Measurements from ENCODE around the gene KRT72.

The KRT72 gene

DNA sequence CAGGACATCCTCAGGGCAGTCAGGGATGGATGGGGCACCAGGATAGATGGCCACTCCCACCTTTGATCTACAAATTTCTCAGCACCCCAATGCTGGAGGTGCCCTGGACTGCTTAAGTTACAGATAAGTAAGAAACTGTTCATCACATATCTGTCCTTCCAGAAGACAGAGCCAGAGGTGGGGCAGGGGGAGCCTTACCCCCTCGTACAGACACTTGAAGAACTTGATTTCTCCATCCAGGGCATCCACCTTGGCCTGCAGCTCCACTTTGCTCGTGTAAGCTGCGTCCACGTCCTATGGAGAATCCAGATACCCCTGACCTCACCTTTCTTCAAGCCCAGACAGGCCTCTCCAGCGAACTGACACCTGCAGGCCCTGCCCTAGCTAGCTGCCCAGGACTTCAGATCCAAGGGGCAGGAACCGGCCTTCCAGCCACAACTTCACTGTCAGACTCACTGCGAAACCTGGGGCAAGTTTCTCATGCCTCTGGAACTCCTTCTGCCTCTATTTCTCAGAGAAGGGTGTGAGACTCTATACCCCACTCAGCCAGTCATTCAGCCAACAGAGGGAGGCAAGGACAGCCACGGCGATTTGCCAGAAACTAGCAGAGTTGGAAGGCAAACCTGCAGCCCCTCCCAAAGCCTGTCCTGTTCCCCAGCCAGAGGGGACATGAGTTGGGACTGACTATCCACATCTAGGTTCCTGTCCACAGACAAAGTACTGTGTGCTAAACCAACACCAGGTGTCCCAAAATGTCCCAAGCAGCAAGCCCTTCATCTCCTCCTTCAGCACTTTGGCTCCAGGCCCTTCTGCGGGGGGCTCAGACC lies 13.3 kb upstream of the KRT72 start:
- no peak overlapping the region for H2AFZ ChIP-seq (ENCODE audit: low read depth, low read length)
- H3K36me3 ChIP-seq (replicated peaks; ENCODE audit: low read depth, low read length) = no peaks in the 10 kb centered on the region
- no peaks in the 10 kb centered on the region for H3K9me3 ChIP-seq (ENCODE audit: insufficient read depth, low read length)
- H3K9ac ChIP-seq (ENCODE audit: low read length) = no peak overlapping the region
- TF ChIP-seq, protein P1, sequence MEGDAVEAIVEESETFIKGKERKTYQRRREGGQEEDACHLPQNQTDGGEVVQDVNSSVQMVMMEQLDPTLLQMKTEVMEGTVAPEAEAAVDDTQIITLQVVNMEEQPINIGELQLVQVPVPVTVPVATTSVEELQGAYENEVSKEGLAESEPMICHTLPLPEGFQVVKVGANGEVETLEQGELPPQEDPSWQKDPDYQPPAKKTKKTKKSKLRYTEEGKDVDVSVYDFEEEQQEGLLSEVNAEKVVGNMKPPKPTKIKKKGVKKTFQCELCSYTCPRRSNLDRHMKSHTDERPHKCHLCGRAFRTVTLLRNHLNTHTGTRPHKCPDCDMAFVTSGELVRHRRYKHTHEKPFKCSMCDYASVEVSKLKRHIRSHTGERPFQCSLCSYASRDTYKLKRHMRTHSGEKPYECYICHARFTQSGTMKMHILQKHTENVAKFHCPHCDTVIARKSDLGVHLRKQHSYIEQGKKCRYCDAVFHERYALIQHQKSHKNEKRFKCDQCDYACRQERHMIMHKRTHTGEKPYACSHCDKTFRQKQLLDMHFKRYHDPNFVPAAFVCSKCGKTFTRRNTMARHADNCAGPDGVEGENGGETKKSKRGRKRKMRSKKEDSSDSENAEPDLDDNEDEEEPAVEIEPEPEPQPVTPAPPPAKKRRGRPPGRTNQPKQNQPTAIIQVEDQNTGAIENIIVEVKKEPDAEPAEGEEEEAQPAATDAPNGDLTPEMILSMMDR (IDR thresholded peaks at IDR 0.05; ENCODE audit: low read depth, low read length) = no peak
- no peak for TF ChIP-seq EZH2phosphoT487 (IDR thresholded peaks at IDR 0.05; ENCODE audit: low read depth)
- no peak overlapping the region for H3K4me3 ChIP-seq (ENCODE audit: low read length)
- no peaks in the 10 kb centered on the region for H3K4me1 ChIP-seq (ENCODE audit: low read length)
- H3K4me2 ChIP-seq (ENCODE audit: low read length) = no peak overlapping the region
- H3K27me3 ChIP-seq (ENCODE audit: low read depth, low read length) = peaks cover 30% of the 10 kb centered on the region
- H3K79me2 ChIP-seq (ENCODE audit: low read length) = no peaks in the 10 kb centered on the region
- H4K20me1 ChIP-seq (ENCODE audit: insufficient read depth, low read length) = no peaks in the 10 kb centered on the region
- H3K27ac ChIP-seq (ENCODE audit: low read length) = no peak overlapping the region

DNA sequence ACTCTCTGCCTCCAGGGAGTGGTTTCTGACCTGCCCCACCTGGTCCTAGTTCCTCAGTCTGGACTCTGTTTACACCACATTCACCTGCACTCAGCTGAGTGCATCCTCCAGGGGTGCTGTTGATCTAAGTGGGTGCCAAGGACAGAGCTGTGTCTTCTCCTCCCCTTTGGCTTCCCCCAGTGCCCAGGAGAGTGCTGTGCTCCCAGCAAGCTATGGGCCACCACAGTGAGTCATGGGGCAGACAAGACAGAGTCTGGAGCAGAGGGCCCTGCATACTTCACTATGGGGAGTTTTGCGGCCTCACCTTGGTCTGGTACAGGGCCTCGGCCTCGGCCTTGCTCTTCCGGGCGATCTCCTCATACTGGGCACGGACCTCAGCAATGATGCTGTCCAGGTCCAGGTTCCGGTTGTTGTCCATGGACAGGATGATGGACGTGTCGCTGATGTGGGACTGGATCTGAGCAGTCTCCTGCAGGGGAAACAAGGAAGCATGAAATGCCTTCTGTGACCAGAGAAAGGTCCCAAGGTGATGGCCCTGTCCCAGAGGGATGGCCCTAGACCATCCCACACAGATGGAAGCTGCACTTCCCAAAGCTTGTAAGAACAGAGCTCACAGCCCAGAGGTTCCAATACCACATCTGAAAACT lies 12.2 kb upstream of the KRT72 start:
- no peak overlapping the region for H2AFZ ChIP-seq (ENCODE audit: low read depth, low read length)
- H3K27ac ChIP-seq (ENCODE audit: low read length) = no peak overlapping the region
- no peaks in the 10 kb centered on the region for H4K20me1 ChIP-seq (ENCODE audit: insufficient read depth, low read length)
- H3K27me3 ChIP-seq (ENCODE audit: low read depth, low read length) = peaks cover 37% of the 10 kb centered on the region
- H3K4me3 ChIP-seq (ENCODE audit: low read length) = no peak overlapping the region
- no peak for TF ChIP-seq EZH2phosphoT487 (IDR thresholded peaks at IDR 0.05; ENCODE audit: low read depth)
- TF ChIP-seq, protein P1 (IDR thresholded peaks at IDR 0.05; ENCODE audit: low read depth, low read length) = no peak
- H3K4me2 ChIP-seq (ENCODE audit: low read length) = no peak overlapping the region
- H3K9ac ChIP-seq (ENCODE audit: low read length) = no peak overlapping the region
- H3K79me2 ChIP-seq (ENCODE audit: low read length) = no peaks in the 10 kb centered on the region
- H3K9me3 ChIP-seq (ENCODE audit: insufficient read depth, low read length) = no peaks in the 10 kb centered on the region
- no peaks in the 10 kb centered on the region for H3K4me1 ChIP-seq (ENCODE audit: low read length)
- no peaks in the 10 kb centered on the region for H3K36me3 ChIP-seq (replicated peaks; ENCODE audit: low read depth, low read length)

DNA sequence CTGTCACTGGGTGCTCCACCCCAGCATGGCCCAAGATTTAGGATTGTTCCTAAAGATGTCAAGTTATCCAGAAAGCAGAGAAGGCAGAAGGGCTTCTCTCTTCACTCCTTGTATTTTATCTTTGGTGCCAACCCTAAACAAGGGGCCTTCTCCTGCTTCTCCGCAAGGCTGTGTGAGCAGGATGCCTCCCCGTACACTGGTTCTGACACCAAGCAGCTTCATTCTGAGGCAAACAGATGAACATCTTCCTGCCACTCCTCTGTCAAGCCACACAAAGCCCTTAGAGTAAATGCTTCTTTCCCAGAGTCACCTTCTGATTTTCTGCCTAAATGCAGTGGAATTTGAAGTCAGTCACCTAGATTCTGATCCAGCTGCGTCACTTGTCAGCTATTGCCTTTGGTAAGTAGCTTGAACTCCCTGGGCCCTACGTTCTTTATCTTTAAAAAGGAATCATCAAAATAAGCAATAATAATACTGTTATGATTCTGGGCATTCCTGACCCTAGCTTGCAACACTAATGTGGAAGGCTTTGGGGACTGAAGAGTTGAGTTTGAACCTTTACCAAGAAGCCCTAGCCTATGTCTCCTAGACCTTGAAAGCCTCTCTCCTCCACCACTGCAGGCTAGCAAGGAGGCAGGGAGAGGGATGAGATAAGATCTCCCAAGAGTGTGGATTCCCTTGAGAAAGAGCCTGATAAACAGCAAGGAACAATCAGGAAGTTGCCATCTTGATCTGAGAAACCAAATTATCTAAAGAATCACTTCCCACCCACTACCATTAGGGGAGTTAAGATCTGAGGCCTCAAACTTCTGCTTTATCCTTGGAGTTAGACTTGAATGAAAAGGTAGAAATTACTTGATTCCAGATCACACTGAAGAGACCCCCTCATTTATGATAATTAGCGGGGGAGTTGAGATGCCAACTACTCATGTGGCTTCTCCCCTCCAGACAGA lies 11.4 kb upstream of the KRT72 start:
- H3K79me2 ChIP-seq (ENCODE audit: low read length) = no peaks in the 10 kb centered on the region
- no peaks in the 10 kb centered on the region for H3K36me3 ChIP-seq (replicated peaks; ENCODE audit: low read depth, low read length)
- H3K9me3 ChIP-seq (ENCODE audit: insufficient read depth, low read length) = no peaks in the 10 kb centered on the region
- no peak overlapping the region for H2AFZ ChIP-seq (ENCODE audit: low read depth, low read length)
- TF ChIP-seq, protein P1 (IDR thresholded peaks at IDR 0.05; ENCODE audit: low read depth, low read length) = no peak
- no peak for TF ChIP-seq EZH2phosphoT487 (IDR thresholded peaks at IDR 0.05; ENCODE audit: low read depth)
- no peak overlapping the region for H3K9ac ChIP-seq (ENCODE audit: low read length)
- peaks cover 39% of the 10 kb centered on the region for H3K27me3 ChIP-seq (ENCODE audit: low read depth, low read length)
- no peaks in the 10 kb centered on the region for H3K4me1 ChIP-seq (ENCODE audit: low read length)
- no peak overlapping the region for H3K27ac ChIP-seq (ENCODE audit: low read length)
- no peaks in the 10 kb centered on the region for H4K20me1 ChIP-seq (ENCODE audit: insufficient read depth, low read length)
- H3K4me3 ChIP-seq (ENCODE audit: low read length) = no peak overlapping the region
- H3K4me2 ChIP-seq (ENCODE audit: low read length) = no peak overlapping the region

All from OCI-LY3 (cell line).